AG04449 (cell line): ENCODE results near the gene PPP1R18.

Experiments used
- CTCF ChIA-PET: fragments of 350-600 bp; formaldehyde crosslinking; extraction: SDS; loops from one replicate; lab custom pipeline; 2021; ENCODE audit warnings: antibody characterized with exemption; lab: Yijun Ruan, JAX
- POLR2A ChIA-PET: fragments of 400-600, 350-600 bp; formaldehyde crosslinking; extraction: SDS; loops from one replicate; lab custom pipeline; 2020; ENCODE audit warnings: antibody characterized with exemption, inconsistent platforms; lab: Yijun Ruan, JAX
- DNase-seq: peaks from one replicate; pipeline ENCODE4 v3.0.0-alpha.2; 2010; ENCODE audit warnings: low read depth, low spot score
- H3K4me3 ChIP-seq: 2 replicates; pipeline ENCODE4 v1.5.1; 2011; ENCODE audit warnings: low read depth, mild to moderate bottlenecking, control low read depth, low read length
- CTCF ChIP-seq: IDR thresholded peaks from one replicate; pipeline ENCODE4 v1.5.1; 2011; ENCODE audit warnings: mild to moderate bottlenecking, moderate library complexity, low read length, control low read depth, inconsistent platforms; ENCODE audit not compliant: insufficient read depth; ENCODE audit errors: missing control alignments

The PPP1R18 gene

GRCh38 chr6:30646450-30647241, 39.8 kb downstream of the PPP1R18 start, which contains the start of gene C6orf136:
Gene C6orf136, plus strand, starts transcription at chr6:30647133. Its CDS starts 99 bp downstream, at chr6:30647232.
- peak within 1 kb of the TSS; percentile 91 for H3K4me3 ChIP-seq
- TF ChIP-seq CTCF, result no peak
- ChIA-PET POLR2A (interaction anchor here (1.0 kb wide), 2 partner anchors 9 to 33 kb away, joined by 3 to 5 read pairs; no protein-coding TSS in a partner anchor), CTCF (interaction anchor here (1.3 to 1.5 kb wide), 3 partner anchors 10 to 26 kb away, joined by 3 to 7 read pairs (median 5); partner anchors contain the start of gene DHX16)
- DNase-seq, result peak; percentile 47

- POLR2A ChIA-PET, result interaction anchor here (1.0 kb wide), 2 partner anchors 10 to 33 kb away, joined by 3 to 5 read pairs; no protein-coding TSS in a partner anchor
- no peak for DNase-seq
Observed at GRCh38 chr6:30645989-30646388, 40.5 kb downstream of the PPP1R18 start.

DNA sequence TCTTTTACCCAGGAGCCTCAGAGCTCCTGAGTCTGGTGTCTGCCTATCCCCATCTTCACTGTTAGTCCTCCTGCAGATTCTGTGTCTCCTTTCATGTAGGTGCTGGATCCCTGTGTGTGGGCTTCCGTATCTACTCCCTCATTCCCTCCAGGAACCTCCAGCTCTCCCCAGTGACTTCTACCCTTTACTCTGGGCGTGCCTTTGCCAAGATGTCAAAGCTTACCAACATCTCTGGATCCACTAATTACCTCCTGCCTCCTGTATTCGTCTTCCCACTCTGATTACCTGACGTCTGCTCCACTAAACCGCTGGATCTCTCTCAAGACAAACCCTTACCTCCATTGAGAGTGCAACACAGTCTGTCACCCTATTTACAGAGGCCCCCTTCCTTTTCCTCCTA, 41.7 kb downstream of the PPP1R18 start:
- no peak for TF ChIP-seq CTCF
- H3K4me3 ChIP-seq, result no peak overlapping the region
- no peak for DNase-seq
- ChIA-PET POLR2A (no interaction called here), CTCF (interaction anchor here (1.0 to 2.0 kb wide), 3 partner anchors 20 to 78 kb away, joined by 3 to 6 read pairs (median 3); no protein-coding TSS in a partner anchor)

More at GRCh38 chr6:30645989-30646388, 40.5 kb downstream of the PPP1R18 start:
- CTCF ChIA-PET, result interaction anchor here (0.7 to 1.5 kb wide), 3 partner anchors 10 to 33 kb away, joined by 3 to 7 read pairs (median 5); partner anchors contain the start of gene DHX16
- TF ChIP-seq CTCF, result no peak
- H3K4me3 ChIP-seq, result no peak overlapping the region

DNA sequence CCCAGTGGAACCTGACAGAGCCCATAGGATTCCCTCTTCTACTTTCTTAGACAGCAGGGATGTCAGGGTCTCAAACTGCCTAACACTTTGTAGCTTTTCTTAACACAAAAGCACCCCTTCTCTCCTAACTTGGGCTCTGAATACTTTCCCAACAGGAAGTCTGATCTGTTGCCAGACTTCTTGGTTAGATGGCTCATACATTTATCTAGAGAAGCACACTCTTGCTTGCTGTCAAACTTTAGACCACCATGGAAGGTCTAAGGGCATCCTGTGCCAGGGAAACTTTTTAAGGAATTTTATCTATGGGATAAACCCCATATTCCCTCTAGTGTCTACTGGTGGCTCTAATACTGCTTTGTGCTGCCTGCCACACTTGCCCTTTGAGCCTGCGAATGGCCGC, 42.8 kb downstream of the PPP1R18 start:
- no peak overlapping the region for H3K4me3 ChIP-seq
- TF ChIP-seq CTCF, result no peak
- CTCF ChIA-PET, result interaction anchor here (1.3 to 2.0 kb wide), 2 partner anchors 28 to 79 kb away, joined by 3 to 6 read pairs; no protein-coding TSS in a partner anchor
- POLR2A ChIA-PET, result no interaction called here
- no peak for DNase-seq

DNA sequence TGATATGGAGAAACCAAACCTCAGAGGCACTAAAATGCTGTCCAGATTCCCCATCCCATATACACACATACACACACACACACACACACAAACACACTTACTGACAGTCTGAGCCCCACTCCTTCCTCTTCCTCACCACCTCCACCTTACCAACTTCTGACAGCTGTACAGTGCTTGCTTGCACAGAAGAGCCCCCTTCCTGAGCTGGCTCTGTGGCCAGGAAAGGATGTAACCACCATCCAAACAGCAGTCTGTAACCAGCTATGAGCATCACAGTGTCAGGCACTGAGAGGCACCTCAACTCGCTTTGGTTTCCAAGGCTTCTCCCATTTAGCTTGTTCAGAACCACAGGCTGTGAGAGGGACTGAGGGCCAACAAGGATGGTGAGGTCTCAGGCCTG, 45.4 kb downstream of the PPP1R18 start:
- POLR2A ChIA-PET, result no interaction called here
- CTCF ChIA-PET, result interaction anchor here (1.2 to 1.3 kb wide), 2 partner anchors 15 to 31 kb away, joined by 3 to 5 read pairs; partner anchors contain the start of genes ATAT1 and DHX16
- H3K4me3 ChIP-seq, result no peak overlapping the region
- DNase-seq, result no peak
- TF ChIP-seq CTCF, result no peak

DNA sequence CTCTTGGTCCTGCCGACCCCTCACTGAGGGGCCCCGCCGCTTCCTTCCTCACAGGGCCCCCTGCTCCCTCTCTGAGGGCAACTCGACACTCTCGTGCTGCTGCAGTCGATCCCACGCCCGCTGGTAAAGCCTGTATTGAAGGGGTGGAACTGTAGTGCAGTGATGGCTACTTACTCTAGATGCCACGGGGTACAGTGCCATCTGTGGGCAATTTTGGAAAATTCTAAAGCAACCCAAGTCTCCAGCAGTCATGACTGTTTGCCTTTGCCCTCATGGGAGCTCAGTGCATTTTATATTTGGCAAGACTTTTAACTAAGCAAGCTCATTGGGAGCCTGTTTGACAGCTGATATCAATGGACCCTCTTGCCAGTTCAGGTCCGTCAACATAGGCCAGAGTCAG, 46.0 kb downstream of the PPP1R18 start:
- no peak overlapping the region for H3K4me3 ChIP-seq
- TF ChIP-seq CTCF, result no peak
- no peak for DNase-seq
- ChIA-PET POLR2A (no interaction called here), CTCF (interaction anchor here (1.2 kb wide), 1 partner anchor 32 kb away, joined by 3 read pairs; the partner anchor contains the start of gene DHX16)
